Cerebellar nuclear complex (tissue), 1 donor: Measurements from ENCODE around the gene CAMTA1.
A peak's percentile ranks its signal among the peaks of the same experiment; 100 is the strongest.

ENCODE experiments used
- DNase-seq, 2 experiments: peaks; one replicate each; lab custom pipeline; 2025; lab: John Stamatoyannopoulos, UW

CAMTA1 gene

GRCh38 chr1:7658099-7658498 lies 872.8 kb downstream of the CAMTA1 start:
- DNase-seq: no peak

GRCh38 chr1:7659514-7659913 lies 874.3 kb downstream of the CAMTA1 start:
- no peak for DNase-seq

GRCh38 chr1:7663451-7664146 lies 878.3 kb downstream of the CAMTA1 start:
- DNase-seq: no peak

- DNase-seq: no peak
Observed at GRCh38 chr1:7664147-7664892, 879.1 kb downstream of the CAMTA1 start.

- no peak for DNase-seq
Observed at GRCh38 chr1:7664893-7665250, 879.6 kb downstream of the CAMTA1 start.

GRCh38 chr1:7666249-7666648 lies 881.0 kb downstream of the CAMTA1 start:
- DNase-seq: no peak

- no peak for DNase-seq
Observed at GRCh38 chr1:7667159-7667558, 881.9 kb downstream of the CAMTA1 start.

- peak in 1 of 2 experiments; percentile 82 for DNase-seq
Observed at GRCh38 chr1:7667625-7668218, 882.5 kb downstream of the CAMTA1 start.

GRCh38 chr1:7669559-7670311 lies 884.5 kb downstream of the CAMTA1 start:
- DNase-seq: peak in 1 of 2 experiments; percentile 13

GRCh38 chr1:7670334-7671145 lies 885.3 kb downstream of the CAMTA1 start:
- no peak for DNase-seq

- no peak for DNase-seq
Observed at GRCh38 chr1:7671146-7671465, 885.9 kb downstream of the CAMTA1 start.

GRCh38 chr1:7671676-7672075 lies 886.4 kb downstream of the CAMTA1 start:
- DNase-seq: no peak

GRCh38 chr1:7672864-7673263 lies 887.6 kb downstream of the CAMTA1 start:
- DNase-seq: no peak

- DNase-seq: no peak
Observed at GRCh38 chr1:7674972-7675371, 889.7 kb downstream of the CAMTA1 start.

- DNase-seq: no peak
Observed at GRCh38 chr1:7675431-7676273, 890.4 kb downstream of the CAMTA1 start.

- no peak for DNase-seq
Observed at GRCh38 chr1:7676274-7676945, 891.2 kb downstream of the CAMTA1 start.

- DNase-seq: no peak
Observed at GRCh38 chr1:7677111-7677510, 891.9 kb downstream of the CAMTA1 start.

- DNase-seq: no peak
Observed at GRCh38 chr1:7677815-7678214, 892.6 kb downstream of the CAMTA1 start.

- no peak for DNase-seq
Observed at GRCh38 chr1:7678491-7679158, 893.4 kb downstream of the CAMTA1 start.
